ENCODE data around the gene SLC25A22. TPM values are rescaled to one million over a fixed set of nuclear protein-coding genes. Genes with fewer than 3 reads are reported as not detected.

Gene SLC25A22
- total RNA-seq, 4 donors from 2014 or later, result 5.2 to 14.5 (median 6.9) TPM

DNA sequence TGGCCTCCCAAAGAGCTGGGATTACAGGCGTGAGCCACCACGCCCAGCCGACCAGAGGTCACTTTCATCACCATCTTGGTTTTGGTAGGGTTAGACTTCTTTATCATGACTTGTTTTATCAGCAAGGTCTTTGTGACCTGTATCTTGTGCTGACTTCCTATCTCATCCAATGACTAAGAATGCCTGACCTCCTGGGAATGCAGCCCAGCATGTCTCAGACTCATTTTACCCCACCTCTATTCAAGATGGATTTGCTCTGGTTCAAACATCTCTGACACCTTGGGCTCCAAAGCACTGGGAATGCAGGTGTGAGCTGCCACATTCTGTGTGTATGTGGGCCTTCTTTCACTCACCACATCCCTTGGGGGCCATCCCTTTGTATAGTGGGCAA lies 55.9 kb downstream of the SLC25A22 start:
- Histone ChIP-seq H3K4me1 (peaks cover 0 to 11% (median 6%) of the 10 kb centered on the region in 3 donors), H3K27me3 (peaks cover 11% of the 10 kb centered on the region), H3K27ac (no peak overlapping the region), H3K9me3 (no peaks in the 10 kb centered on the region), H3K4me3 (no peak overlapping the region), H3K36me3 (no peaks in the 10 kb centered on the region)
- TF ChIP-seq POLR2A (IDR thresholded peaks at IDR 0.05) (no peak), POLR2AphosphoS5 (IDR thresholded peaks at IDR 0.05) (no peak)
- 93% methylated on average over 3 of the region's 3 CpGs; no CpG with 5 or more reads in 1 of the 2 donors for WGBS, 2 donors (ENCODE audit: low coverage in 1 of 2)
- no peak for ATAC-seq

Small RNAs within 50 kb of the gene (small RNA-seq; reads per million reads assigned to genes)
- 0 reads per million in 4 donors for gene SNORA52

Other genes with a start within 250 kb of the SLC25A22 start
- 1 to 10 TPM in 3 of 4 donors, under 1 TPM in 1; 0.81 to 2.1 (median 1.1) TPM for gene LMNTD2, start 237.5 kb downstream of the SLC25A22 start, total RNA-seq
- gene RASSF7, start 237.3 kb downstream of the SLC25A22 start, total RNA-seq, result 10 to 100 TPM in 2 of 4 donors, 1 to 10 TPM in 2; 3.4 to 12.5 (median 8.6) TPM
- 10 to 100 TPM; 18.0 to 28.0 (median 25.1) TPM for gene PHRF1, start 221.8 kb downstream of the SLC25A22 start, total RNA-seq
- gene IRF7, start 182.3 kb downstream of the SLC25A22 start, total RNA-seq, result 10 to 100 TPM in 3 of 4 donors, 1 to 10 TPM in 1; 5.4 to 25.4 (median 13.9) TPM
- gene CDHR5, start 173.3 kb downstream of the SLC25A22 start, total RNA-seq, result not detected
- gene SCT, start 171.1 kb downstream of the SLC25A22 start, total RNA-seq, result not detected
- gene DRD4, start 161.0 kb downstream of the SLC25A22 start, total RNA-seq, result under 1 TPM in 1 of 4 donors, not detected in 3; 0.27 TPM
- 10 to 100 TPM; 19.9 to 45.0 (median 35.0) TPM for gene DEAF1, start 103.1 kb downstream of the SLC25A22 start, total RNA-seq
- gene TMEM80, start 102.5 kb downstream of the SLC25A22 start, total RNA-seq, result 10 to 100 TPM; 35.6 to 65.8 (median 48.6) TPM
- gene EPS8L2, start 92.0 kb downstream of the SLC25A22 start, total RNA-seq, result 10 to 100 TPM in 3 of 4 donors, 1 to 10 TPM in 1; 9.7 to 33.9 (median 24.0) TPM
- 100 to 1,000 TPM; 161 to 201 (median 185) TPM for gene TALDO1, start 50.8 kb downstream of the SLC25A22 start, total RNA-seq
- 10 to 100 TPM; 28.9 to 33.8 (median 31.2) TPM for gene GATD1, start 20.8 kb downstream of the SLC25A22 start, total RNA-seq
- 1 to 10 TPM in 1 of 4 donors, under 1 TPM in 3; 0.17 to 2.9 (median 0.58) TPM for gene CEND1, start 8.2 kb downstream of the SLC25A22 start, total RNA-seq
- gene PIDD1, start 7.0 kb upstream of the SLC25A22 start, total RNA-seq, result 10 to 100 TPM in 2 of 4 donors, 1 to 10 TPM in 2; 1.6 to 23.7 (median 9.0) TPM
- gene RPLP2, start 11.7 kb upstream of the SLC25A22 start, total RNA-seq, result 100 to 1,000 TPM; 165 to 880 (median 462) TPM
- gene PNPLA2, start 20.6 kb upstream of the SLC25A22 start, total RNA-seq, result 10 to 100 TPM; 39.7 to 79.4 (median 58.9) TPM
- gene CRACR2B, start 29.6 kb upstream of the SLC25A22 start, total RNA-seq, result 10 to 100 TPM in 1 of 4 donors, 1 to 10 TPM in 3; 4.1 to 10.3 (median 6.4) TPM
- 100 to 1,000 TPM; 277 to 794 (median 465) TPM for gene CD151, start 34.7 kb upstream of the SLC25A22 start, total RNA-seq
- 10 to 100 TPM; 65.5 to 86.0 (median 71.8) TPM for gene POLR2L, start 44.2 kb upstream of the SLC25A22 start, total RNA-seq
- 100 to 1,000 TPM in 3 of 4 donors, 10 to 100 TPM in 1; 66.5 to 115 (median 112) TPM for gene TSPAN4, start 44.6 kb upstream of the SLC25A22 start, total RNA-seq
- 10 to 100 TPM; 36.0 to 55.3 (median 46.4) TPM for gene CHID1, start 112.5 kb upstream of the SLC25A22 start, total RNA-seq
- 10 to 100 TPM; 47.9 to 88.5 (median 61.6) TPM for gene AP2A2, start 127.6 kb upstream of the SLC25A22 start, total RNA-seq
- gene MUC6, start 238.4 kb upstream of the SLC25A22 start, total RNA-seq, result under 1 TPM in 1 of 4 donors, not detected in 3; 0.77 TPM